ENCODE results near the gene ENO1. TPM values are rescaled to one million over a fixed set of nuclear protein-coding genes. Genes with fewer than 3 reads are reported as not detected.

The ENO1 gene
- polyA plus RNA-seq, 1 donor: 354 TPM

DNA sequence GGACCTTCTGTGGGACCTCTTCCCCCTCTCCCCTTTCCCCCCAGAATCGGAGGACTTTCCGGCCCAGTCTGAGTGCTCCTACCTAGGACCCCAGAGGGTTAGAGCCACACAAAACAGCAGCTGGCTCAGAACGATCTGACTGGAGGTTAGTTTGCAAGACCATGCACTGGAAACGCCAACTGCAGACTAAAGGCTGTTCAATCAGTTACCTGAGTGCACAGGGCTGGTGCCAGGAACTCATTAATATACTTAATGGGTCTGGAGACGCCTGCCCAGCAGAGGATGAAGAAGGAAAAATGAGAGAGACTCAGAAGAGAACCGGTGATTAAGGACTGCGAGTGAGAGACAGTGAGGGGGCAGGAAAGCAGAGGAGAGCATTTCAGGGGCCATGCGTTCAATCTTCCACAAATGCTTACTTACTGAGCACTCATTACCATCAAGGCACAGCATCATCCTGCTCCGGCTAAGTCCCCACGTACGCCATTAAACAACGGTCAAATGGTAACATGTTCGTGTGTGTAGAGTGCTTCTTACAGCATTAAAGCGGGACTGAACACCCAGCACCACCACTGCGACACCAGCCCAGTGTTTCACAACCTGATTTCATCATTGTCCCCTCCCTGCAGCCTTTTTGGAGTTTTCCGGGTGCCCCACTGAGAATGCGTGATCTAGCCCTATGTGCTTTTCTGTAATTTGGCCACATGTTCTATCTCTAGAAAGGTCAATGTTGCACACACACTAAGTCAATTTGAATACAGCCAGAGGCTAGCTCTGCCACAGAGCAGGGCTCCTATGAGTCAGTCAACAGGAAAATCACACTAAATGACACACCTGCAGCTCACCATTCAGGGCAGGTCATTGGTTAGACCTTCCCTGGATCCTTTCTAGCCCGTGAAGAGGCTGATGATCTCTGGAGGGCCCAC is 7.6 kb downstream of the ENO1 start:
- no peak for DNase-seq

DNA sequence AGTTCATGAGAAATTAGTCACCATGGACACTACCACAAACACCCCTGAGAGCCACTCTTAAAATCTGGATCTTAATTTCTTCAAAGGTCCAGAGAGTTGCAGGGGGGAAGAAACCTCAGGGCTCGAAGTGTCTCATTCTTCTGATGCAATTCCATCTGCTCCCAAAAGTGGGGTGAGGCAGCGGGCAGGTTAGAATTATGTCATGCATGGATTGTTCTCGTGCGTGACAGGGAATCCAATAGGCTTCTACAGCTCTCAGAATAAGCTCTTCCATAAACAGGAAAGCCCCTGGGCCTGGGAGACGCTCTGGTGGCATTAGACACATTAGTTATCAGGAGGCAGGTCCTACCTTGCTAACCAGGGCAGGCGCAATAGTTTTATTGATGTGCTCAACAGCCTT is 8.4 kb downstream of the ENO1 start:
- DNase-seq: no peak

DNA sequence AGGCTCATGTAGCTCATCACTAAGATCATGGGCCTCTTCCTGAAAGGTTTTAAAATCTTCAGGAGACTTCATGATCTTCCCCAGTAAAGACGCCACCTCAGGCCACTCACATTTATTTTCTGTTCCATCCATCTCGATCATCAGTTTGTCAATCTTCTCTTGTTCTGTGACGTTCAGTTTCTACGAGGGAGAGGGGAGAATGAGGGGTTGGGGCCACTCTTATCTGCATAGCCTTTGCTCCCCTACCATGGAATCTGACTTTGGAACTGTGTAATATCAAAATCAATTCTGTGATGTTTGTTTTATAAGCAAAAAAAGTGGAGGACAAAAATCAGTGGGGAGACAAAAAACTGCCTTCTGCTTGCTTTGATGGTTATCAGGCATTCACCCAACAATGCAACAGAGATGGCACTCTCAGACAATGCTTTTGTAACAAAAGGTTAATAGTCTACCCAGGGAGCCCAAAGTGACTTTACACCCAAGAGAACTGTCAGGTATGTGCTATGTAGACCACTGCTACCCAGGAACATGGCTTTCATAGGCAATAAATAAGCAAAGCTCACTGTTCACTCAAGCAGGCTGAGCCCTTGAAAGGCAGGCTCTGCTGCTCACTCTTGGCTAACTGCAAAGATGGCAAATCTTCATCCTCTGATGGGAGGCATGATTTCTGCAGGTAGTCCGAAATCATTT is 10.5 kb downstream of the ENO1 start:
- DNase-seq: no peak

DNA sequence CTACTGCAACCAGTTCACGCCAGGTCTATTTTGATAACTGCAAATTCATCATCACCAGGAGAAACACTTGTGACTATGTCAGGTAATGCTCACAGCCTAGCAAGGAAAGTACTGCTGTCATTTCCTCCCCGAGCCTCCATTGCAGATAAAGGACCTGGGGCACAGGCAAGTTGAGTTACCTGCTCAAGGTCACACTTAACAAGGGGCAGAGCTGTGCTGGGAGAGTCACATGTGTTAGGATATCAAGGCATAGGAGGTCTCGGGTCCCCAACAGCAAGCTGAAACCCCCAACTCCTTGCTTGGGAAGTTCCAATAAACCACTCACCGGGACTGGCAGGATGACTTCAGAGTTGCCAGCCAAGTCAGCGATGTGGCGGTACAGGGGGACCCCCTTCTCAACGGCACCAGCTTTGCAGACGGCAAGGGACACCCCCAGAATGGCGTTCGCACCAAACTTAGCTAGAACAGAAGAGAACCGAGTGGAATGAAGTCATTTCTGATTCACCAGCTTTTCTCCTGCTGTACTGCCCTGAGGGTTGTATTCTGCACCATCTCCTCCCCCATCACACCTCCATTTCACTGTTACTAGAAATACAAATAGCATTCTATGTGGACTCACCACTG is 11.6 kb downstream of the ENO1 start:
- no peak for DNase-seq

DNA sequence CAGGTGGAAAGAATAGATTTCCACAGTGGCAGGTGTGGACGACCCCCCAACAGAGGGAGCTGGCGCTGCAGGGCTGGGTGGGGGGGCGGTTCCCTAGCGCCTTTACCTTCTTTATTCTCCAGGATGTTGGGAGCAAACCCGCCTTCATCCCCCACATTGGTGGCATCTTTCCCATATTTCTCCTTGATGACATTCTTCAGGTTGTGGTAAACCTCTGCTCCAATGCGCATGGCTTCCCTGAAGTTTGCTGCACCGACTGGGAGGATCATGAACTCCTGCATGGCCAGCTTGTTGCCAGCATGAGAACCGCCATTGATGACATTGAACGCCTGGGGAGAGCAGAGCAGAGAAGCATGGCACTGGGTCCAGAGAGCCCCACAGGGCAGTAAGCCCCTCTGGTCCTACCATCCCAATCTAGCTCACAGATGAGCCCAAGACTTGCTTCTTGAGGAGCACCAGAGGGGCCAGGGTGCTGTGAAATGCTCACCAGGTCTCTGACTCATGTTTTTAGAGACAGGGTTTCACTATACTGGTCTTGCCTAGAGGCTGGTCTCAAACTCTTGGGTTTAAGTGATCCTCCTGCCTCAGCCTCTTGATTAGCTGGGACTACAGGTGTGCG is 12.2 kb downstream of the ENO1 start:
- DNase-seq: no peak

DNA sequence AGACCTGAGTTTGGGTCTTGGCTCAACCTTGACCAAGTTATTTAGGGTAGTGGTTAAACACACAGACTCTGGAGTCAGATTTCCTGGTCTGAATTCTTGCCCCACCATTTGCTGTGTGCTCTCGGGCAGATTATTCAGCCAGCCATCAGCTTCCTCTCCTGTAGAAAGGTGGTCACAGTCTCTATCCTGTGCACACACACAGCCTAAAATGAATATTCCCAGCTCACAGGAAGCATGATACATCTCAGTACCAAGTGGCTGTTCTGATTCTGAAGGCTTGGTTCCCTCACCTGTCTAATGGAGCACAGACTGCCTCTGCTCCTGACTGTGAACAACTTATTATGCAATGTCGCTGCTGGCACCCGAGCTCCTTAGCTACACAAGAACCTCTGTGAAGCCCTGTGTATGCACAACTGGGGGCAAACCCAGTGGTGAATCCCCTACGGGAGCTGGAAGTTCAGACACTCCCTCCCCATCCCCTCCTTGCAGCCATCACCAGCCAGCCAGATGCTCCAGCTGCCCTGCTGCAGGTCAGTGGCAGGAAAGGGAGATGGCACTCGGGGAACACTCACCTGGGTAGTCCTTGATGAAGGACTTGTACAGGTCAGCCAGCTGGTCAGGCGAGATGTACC is 13.7 kb downstream of the ENO1 start:
- no peak for DNase-seq

DNA sequence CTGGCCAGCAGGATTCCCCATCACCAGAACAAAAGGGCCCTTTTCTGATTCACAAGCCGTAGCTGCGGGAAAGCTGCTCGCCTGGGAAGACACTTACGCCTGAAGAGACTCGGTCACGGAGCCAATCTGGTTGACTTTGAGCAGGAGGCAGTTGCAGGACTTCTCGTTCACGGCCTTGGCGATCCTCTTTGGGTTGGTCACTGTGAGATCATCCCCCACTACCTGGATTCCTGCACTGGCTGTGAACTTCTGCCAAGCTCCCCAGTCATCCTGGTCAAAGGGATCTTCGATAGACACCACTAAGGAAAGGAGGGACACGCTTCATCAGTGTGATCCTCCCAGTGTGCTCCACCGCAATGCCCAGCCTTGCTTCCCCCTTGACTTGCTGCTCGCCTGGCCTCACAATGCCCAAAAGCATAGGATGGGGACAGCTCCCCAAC is 14.7 kb downstream of the ENO1 start:
- DNase-seq: no peak

DNA sequence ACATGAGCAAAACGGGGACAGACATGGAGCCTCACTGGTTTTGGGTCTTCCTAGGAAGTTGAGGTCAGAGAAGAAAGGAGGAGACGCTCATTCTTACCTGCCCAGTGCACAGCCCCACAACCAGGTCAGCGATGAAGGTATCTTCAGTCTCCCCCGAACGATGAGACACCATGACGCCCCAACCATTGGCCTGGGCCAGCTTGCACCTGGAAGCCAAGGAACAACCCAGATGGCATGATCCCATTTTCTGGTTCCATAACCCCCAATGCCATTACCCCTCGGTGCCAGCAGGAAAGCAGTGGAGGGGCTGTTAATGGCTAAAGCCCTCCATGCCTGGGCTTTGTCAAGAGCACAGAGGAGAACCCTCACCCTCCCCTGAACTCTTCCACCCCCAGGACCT is 15.3 kb downstream of the ENO1 start:
- DNase-seq: no peak

DNA sequence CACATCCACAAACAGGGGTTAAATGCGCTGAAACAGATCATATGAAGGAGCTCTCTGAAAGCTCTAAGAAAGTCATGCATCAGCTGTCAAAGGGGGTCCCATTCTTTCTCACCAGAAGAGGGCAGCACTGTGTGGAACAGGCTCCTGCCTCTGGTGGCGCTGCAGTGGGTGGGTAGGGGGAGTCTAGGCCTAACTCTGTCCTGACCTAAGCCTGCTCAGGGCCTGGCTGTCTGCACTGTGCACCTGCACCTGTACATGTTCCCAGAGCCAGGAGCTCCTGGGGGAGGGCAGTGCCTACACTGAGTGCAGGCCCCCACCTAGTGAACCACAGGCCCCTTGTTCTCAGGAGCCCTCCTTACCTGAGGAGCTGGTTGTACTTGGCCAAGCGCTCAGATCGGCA is 16.0 kb downstream of the ENO1 start:
- DNase-seq: no peak

DNA sequence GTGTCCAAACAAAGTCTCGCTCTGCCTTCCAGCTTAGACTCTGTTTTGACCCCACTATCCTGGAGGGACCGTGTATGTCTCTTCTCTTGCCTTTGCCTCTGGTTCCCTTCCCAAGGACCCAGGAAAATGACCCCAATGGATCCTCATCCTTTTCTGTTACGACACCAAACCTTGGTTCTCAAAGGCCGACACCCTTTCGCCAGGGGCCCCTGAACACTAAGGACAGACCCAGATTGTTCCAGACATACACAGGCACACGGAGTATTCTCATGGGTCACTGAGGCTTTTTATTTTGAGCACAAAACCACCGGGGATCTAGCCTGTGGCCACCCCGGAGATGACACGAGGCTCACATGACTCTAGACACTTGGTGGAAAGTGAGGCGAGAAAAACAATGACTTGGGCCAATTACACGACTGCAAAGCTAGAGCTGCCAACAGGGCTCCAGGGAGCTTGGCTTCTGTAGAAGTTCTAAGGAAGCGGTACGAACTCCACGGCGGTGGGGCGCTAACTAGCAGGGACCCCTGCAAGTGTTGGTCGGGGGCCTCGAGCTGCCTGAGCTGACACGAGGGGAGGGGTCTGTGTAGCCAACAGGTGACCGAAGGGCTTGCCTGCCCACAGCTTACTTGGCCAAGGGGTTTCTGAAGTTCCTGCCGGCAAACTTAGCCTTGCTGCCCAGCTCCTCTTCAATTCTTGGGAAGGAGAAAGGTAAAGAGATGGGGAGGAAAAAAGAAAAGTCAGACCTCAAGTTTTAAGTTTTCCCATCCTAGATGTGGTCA is 17.6 kb downstream of the ENO1 start:
- no peak for DNase-seq

DNA sequence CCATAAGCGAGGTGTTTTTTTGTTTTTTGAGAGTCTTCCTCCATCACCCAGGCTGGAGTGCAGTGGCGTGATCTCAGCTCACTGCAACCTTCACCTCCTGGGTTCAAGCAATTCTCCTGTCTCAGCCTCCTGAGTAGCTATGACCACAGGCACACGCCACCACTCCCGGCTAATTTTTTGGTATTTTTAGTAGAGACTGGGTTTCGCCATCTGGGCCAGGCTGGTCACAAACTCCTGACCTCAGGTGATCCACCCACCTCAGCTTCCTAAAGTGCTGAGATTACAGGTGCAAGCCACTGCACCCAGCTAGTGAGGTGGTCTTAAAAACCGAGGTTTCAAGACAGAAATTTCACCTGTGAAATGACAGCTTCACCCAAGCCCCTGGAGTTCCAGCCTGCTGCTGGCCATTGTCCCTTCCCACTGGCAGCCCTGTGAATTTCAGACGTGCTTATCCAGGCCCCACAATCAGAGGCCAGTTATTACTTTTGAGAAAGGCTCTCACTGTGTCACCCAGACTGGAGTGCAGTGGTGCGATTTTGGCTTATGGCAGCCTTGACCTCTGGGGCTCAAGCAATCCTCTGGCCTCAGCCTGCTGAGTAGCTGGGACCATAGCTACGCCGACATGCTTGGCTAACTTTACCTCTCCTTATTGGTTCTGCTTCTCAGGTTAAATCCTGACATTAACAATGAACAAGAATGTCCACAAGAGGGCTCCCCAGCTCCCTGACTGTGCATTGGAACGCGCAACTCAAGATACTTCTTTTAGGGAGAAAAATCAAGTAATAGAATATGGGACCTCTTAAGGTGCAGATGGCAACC is 19.4 kb downstream of the ENO1 start:
- DNase-seq: peak; percentile 52

DNA sequence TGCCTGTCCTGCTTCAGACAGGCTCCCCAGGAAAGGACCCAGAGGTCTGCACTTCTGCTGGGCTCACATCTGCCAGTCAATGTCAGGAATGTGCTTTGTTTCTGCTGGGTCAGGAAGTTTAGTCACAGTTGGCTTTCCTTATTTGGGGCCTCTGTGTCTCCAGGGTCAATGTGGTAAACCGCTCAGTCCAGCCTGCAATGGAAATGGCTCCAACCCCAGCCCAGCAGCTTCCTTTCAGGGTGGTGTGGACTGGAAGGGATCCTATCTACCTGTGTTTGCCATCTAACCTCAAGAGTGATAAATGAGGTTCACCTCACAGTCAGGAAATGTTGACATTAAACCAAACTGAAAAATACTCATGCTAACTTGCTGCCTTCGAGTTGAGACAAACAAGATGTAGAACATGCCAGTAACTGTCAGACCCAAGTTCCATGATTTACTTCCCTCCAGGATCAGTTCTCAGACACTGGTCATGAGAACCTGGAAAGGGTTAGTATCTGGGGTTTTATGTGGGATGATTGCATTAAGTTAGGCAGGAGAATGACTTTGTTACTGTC is 20.3 kb downstream of the ENO1 start:
- no peak for DNase-seq

DNA sequence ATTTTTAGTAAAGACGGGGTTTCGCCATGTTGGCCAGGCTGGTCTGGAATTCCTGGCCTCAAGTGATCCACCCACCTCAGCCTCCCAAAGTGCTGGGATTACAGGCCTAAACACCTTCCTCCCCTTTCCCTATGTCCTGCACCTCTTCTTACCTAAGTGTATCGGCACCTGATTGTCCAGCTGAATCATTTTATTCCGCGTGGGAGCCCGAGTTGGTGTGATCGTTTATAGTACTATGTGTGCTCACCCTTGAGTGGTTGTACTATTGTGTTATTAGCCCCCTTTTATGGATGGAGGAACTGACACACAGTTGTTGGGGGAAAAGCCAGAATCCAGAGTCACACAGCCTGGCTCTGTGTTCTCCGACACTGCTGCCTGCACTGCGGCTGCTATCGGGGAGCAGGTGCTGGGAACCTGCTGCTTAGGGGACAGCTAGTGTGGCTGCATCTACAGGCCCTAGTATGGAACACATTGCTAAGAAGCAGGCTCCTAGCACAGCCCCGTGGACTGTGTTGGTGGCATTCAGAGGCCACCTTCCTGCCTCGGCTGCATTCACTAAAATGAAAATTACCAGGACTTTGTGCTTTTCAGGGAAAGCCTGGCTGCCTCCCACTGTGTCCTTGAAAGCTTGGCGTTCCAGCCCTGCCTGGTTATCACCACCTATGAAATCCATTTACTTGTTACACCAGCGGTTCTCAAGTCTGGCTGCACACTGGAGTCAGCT is 21.6 kb downstream of the ENO1 start:
- DNase-seq: no peak

DNA sequence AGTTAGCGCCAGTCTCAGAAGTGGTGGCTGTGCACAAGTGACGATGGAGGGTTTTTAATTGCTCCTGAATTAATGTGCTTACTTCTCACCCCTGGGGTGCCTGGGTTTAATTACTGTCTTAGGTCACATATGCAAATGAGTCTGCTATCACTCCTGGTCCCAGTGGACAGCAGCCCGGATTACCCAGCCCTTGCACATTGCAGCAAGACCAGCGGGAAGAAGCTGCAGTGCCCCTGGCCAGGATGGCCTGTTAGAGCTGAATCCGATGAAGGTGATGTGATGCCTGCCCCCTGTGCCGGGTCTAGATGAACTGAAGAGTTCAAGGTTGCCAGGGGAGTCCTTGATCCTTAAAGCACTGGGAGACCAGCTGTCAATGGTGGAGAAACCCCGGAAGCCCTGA is 24.2 kb downstream of the ENO1 start:
- DNase-seq: no peak

DNA sequence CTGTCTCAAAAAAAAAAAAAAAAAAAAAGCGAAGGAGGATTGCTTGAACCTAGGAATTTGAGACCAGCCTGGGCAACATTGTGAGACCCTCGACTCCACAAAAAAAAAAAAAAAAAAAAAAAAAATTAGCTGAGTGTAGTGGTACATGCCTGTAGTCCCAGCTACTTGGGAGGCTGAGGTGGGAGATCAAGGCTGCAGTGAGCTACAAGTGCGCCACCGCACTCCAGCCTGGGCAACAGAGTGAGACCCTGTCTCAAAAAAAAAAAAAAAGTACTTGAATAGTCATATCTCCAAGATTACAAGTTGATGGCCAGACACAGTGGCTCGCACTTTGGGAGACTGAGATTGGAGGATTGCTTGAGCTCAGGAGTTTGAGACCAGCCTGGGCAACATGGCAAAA is 27.4 kb downstream of the ENO1 start:
- no peak for DNase-seq

DNA sequence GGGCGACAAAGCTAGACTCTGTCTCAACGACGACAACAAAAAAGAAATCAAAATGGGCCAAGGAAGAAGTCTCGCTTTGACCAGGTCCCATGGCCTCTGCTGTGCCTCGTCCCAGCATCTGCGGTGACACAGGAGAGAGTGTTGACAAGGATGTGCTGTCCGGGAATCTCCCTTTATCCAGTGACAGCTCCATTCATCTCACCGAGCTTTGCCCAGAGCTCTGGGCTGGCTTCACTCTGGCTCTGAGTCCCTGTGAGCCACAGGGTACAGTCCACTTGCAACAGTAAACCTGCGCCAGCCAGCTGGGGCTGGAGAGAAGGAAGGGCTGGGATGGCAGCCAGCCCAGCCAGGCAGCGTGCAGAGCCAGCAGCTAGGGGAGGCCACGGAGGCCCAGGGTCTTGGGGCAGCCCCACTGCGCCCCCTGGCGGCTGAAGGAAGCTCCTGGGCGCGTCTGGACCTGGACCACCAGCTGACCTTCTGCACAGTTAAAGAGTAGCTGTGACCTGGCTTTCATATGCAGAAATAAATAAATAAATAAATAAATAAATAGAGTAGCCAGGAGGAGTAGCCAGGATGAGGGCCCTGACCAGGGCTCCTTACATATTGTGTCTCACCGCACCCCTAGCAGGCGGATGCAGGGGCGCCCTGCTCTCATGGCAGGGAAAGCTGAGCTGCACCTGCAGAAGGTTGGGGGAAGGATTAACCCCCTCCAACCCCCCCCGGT is 29.7 kb downstream of the ENO1 start:
- peak; percentile 91 for DNase-seq

DNA sequence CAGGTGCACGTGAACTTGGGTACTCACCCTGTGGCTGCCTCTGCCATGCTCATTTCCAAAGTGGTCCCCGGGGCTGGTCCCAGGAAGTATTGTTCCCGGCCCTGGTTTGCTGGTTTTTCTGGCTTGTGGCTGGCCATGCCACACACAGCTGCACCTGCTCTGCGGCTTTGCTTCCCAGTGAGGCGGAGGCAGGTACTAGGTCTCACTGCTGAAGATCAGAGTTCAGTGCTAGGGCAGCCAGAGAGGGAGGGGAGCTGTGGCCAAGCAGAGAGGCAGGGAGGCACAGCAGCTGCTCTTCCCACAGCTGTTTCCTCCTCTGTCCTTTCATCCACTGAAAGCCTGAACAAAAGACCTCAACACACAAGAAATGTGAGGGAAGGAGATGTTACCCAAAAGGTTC is 30.5 kb downstream of the ENO1 start:
- peak; percentile 45 for DNase-seq

DNA sequence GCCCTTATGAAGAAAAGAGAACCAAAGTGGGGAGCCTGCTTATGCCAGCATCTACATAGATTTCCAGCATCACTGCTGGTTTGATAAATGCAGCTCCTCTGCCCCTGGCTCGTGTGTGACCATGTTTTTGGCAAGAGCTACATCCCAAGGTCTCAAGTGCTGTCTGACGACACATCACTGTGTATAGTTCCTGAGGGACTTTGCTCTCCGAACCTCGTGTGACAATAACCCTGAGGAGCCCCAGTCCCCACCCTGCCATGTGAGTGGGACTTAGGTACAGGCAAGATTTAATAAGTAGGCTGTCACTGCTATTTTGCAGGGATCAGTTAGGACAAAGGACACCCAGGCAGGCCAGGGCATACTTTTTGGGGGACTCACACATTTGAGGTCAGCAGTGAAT is 32.2 kb downstream of the ENO1 start:
- no peak for DNase-seq

Measured in hindlimb muscle (tissue), 1 donor.